OCI-LY1 (cell line): Measurements from ENCODE around the gene TBCE.

Experiments
- EZH2 ChIP-seq: fragments of 200-600 bp; sonication (generic), shearing (Covaris generic); IDR thresholded peaks from 2 replicates; pipeline ENCODE4 v1.8.0; 2017; ENCODE audit warnings: borderline replicate concordance, mixed run types, mild to moderate bottlenecking, antibody characterized with exemption, low read length, moderate library complexity, mixed read lengths
- TF ChIP-seq, protein P1 (sequence below): fragments of 200-600 bp; sonication (generic), shearing (Covaris generic); IDR thresholded peaks from 2 replicates; pipeline ENCODE4 v1.5.1; 2017; ENCODE audit warnings: mild to moderate bottlenecking, antibody characterized with exemption, low read length, moderate library complexity, mixed read lengths

DNA sequence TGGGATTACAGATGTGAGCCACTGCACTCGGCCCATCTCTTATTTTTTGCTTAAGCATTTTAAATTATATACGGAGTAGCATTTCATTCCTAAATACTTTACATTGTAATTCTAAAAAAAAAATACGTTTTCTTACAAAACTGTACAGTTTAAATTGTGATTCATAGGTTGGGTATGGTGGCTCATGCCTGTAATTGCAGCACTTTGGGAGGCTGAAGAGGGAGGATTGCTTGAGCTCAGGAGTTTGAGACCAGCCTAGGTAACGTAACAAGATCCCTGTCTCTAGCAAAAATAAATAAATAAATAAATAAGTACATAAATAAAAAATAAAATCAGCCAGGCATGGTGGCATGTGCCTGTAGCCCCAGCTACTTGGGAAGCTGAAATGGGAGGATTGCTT, 24.6 kb downstream of the TBCE start:
- TF ChIP-seq, protein P1, sequence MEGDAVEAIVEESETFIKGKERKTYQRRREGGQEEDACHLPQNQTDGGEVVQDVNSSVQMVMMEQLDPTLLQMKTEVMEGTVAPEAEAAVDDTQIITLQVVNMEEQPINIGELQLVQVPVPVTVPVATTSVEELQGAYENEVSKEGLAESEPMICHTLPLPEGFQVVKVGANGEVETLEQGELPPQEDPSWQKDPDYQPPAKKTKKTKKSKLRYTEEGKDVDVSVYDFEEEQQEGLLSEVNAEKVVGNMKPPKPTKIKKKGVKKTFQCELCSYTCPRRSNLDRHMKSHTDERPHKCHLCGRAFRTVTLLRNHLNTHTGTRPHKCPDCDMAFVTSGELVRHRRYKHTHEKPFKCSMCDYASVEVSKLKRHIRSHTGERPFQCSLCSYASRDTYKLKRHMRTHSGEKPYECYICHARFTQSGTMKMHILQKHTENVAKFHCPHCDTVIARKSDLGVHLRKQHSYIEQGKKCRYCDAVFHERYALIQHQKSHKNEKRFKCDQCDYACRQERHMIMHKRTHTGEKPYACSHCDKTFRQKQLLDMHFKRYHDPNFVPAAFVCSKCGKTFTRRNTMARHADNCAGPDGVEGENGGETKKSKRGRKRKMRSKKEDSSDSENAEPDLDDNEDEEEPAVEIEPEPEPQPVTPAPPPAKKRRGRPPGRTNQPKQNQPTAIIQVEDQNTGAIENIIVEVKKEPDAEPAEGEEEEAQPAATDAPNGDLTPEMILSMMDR, result no peak
- no peak for TF ChIP-seq EZH2
